CD14-positive monocyte (primary cell): Measurements from ENCODE around the gene LANCL1. TPM values are rescaled to one million over a fixed set of nuclear protein-coding genes. Genes with fewer than 3 reads are reported as not detected.

Experiments
- DNase-seq, 3 donors: peaks; one replicate each; pipeline ENCODE4 v3.0.0-alpha.2; 2011 to 2022
- H2AFZ ChIP-seq: 2 replicates; pipeline ENCODE4 v1.6.0; 2012; ENCODE audit warnings: mild to moderate bottlenecking, low read depth, low read length, inconsistent platforms; ENCODE audit not compliant: insufficient read depth, poor library complexity, severe bottlenecking
- H3K27ac ChIP-seq, 2 donors: 1 replicate in 1 of 2; 2 replicates in 1 of 2; pipeline ENCODE4 v1.5.1; 2012 to 2013; ENCODE audit warnings: low read length in 2 of 2, control low read depth in 1 of 2, inconsistent platforms in 1 of 2, low read depth in 1 of 2, mild to moderate bottlenecking in 1 of 2
- H3K27me3 ChIP-seq, 2 donors: one replicate each; pipeline versions ENCODE4 v1.6.0 to v1.6.1; 2011 to 2013; ENCODE audit warnings: low read length in 2 of 2; ENCODE audit not compliant: control insufficient read depth in 2 of 2, insufficient read depth in 2 of 2
- H3K36me3 ChIP-seq, 2 donors: replicated peaks in 1 of 2; 1 replicate in 1 of 2; 2 replicates in 1 of 2; pipeline versions ENCODE4 v1.5.1 to v1.6.1; 2012 to 2013; ENCODE audit warnings: low read length in 2 of 2, control low read depth in 1 of 2, inconsistent platforms in 1 of 2, mild to moderate bottlenecking in 1 of 2; ENCODE audit not compliant: insufficient read depth in 2 of 2, control insufficient read depth in 1 of 2
- H3K4me1 ChIP-seq, 2 donors: 1 replicate in 1 of 2; 2 replicates in 1 of 2; pipeline versions ENCODE4 v1.5.1 to v1.6.1; 2012 to 2013; ENCODE audit warnings: low read length in 2 of 2, control low read depth in 1 of 2, inconsistent platforms in 1 of 2, mild to moderate bottlenecking in 1 of 2, moderate library complexity in 1 of 2; ENCODE audit not compliant: insufficient read depth in 2 of 2, control insufficient read depth in 1 of 2
- H3K4me2 ChIP-seq: replicated peaks from 2 replicates; pipeline ENCODE3; 2012; ENCODE audit warnings: low read length, moderate library complexity, mild to moderate bottlenecking; ENCODE audit not compliant: poor library complexity, severe bottlenecking; ENCODE audit errors: extremely low read depth
- H3K4me3 ChIP-seq, 3 experiments: fragments of 200-600 bp in 1 of 3; sonication (generic) in 1 of 3; replicated peaks in 1 of 3; 1 replicate in 2 of 3; 2 replicates in 1 of 3; pipeline ENCODE4 v1.5.1; 2011 to 2013; ENCODE audit warnings: low read length in 3 of 3, mild to moderate bottlenecking in 3 of 3, control low read depth in 2 of 3, low read depth in 2 of 3, inconsistent platforms in 1 of 3, moderate library complexity in 1 of 3
- H3K79me2 ChIP-seq: 2 replicates; pipeline ENCODE4 v1.6.0; 2012; ENCODE audit warnings: mild to moderate bottlenecking, control low read depth, inconsistent platforms, low read length, moderate library complexity; ENCODE audit not compliant: insufficient read depth
- H3K9ac ChIP-seq: 2 replicates; pipeline ENCODE4 v1.6.0; 2017; ENCODE audit warnings: low read length, mild to moderate bottlenecking; ENCODE audit not compliant: insufficient read depth, poor library complexity, severe bottlenecking
- H3K9me3 ChIP-seq, 2 donors: replicated peaks in 1 of 2; 1 replicate in 1 of 2; 2 replicates in 1 of 2; pipeline versions ENCODE4 v1.5.1 to v1.6.1; 2012 to 2013; ENCODE audit warnings: low read length in 2 of 2, control low read depth in 1 of 2; ENCODE audit not compliant: control insufficient read depth in 1 of 2, insufficient read depth in 1 of 2
- H4K20me1 ChIP-seq: 2 replicates; pipeline ENCODE4 v1.6.0; 2012; ENCODE audit warnings: mild to moderate bottlenecking, low read length, control low read depth, moderate library complexity; ENCODE audit not compliant: insufficient read depth
- H3K27ac Mint-ChIP-seq, 7 donors: one replicate each; pipeline ENCODE4 v1.8.0; 2020; ENCODE audit warnings: mild to moderate bottlenecking in 7 of 7, mixed read lengths in 7 of 7, moderate library complexity in 6 of 7, inconsistent platforms in 2 of 7
- H3K27me3 Mint-ChIP-seq, 3 donors: one replicate each; pipeline ENCODE4 v1.8.0; 2021 to 2022; ENCODE audit warnings: low read depth in 3 of 3, mild to moderate bottlenecking in 3 of 3, mixed read lengths in 3 of 3, moderate library complexity in 3 of 3, inconsistent platforms in 1 of 3
- H3K36me3 Mint-ChIP-seq, 2 donors: one replicate each; pipeline ENCODE4 v1.8.0; 2020; ENCODE audit warnings: mixed read lengths in 2 of 2, inconsistent platforms in 1 of 2, mild to moderate bottlenecking in 1 of 2
- H3K4me1 Mint-ChIP-seq: one replicate; pipeline ENCODE4 v1.8.0; 2020; ENCODE audit warnings: mild to moderate bottlenecking, mixed read lengths
- H3K4me3 Mint-ChIP-seq, 2 donors: one replicate each; pipeline ENCODE4 v1.8.0; 2020; ENCODE audit warnings: mild to moderate bottlenecking in 2 of 2, mixed read lengths in 2 of 2, moderate library complexity in 1 of 2
- H3K9me3 Mint-ChIP-seq, 7 donors: one replicate each; pipeline ENCODE4 v1.8.0; 2020 to 2022; ENCODE audit warnings: mixed read lengths in 7 of 7, mild to moderate bottlenecking in 6 of 7, moderate library complexity in 6 of 7, inconsistent platforms in 2 of 7
- WGBS: methylation state at CpG from one replicate; pipeline ENCODE4 v1.1.5; 2013; ENCODE audit warnings: missing lambda C conversion rate; ENCODE audit not compliant: insufficient coverage; 5-methylcytosine and 5-hydroxymethylcytosine counted together
- intact Hi-C, 2 donors: fragments of 100-400 bp; cut with micrococcal nuclease; formaldehyde crosslinking; loops; one replicate each; pipeline versions ENCODE4 v1.15.0 to v1.15.1; 2023
- polyA plus RNA-seq, 3 donors: library from polyadenylated mRNA; depleted of rRNA in 1 of 3; unstranded in 2 of 3; stranded (reverse) in 1 of 3; fragments of 300-500 nt in 2 of 3; fragments of >200 nt in 1 of 3; fragmentation: Illumina TruSeq in 2 of 3; gene quantifications; 1 replicate in 2 of 3; 2 replicates in 1 of 3; pipeline ENCODE4 v1.2.3, GENCODE V29; 2012 to 2021
- TF ChIP-seq, protein P1 (sequence below): fragments of 200-600 bp; IDR thresholded peaks from one replicate; pipeline ENCODE4 v1.8.0; 2022; ENCODE audit warnings: antibody characterized with exemption, mild to moderate bottlenecking

LANCL1 gene
- polyA plus RNA-seq, 3 donors, result 4.8 to 11.1 (median 6.1) TPM

- Histone ChIP-seq H3K4me1 (peaks cover 5 to 11% of the 10 kb centered on the region in 2 donors), H3K27me3 (no peaks in the 10 kb centered on the region), H3K79me2 (no peaks in the 10 kb centered on the region), H3K4me2 (no peak overlapping the region), H3K27ac (no peak overlapping the region), H3K9me3 (peaks cover 3 to 4% of the 10 kb centered on the region in 2 donors), H3K4me3 (no peak overlapping the region), H2AFZ (peak overlapping the region; percentile 14), H3K36me3 (no peaks in the 10 kb centered on the region), H4K20me1 (no peaks in the 10 kb centered on the region), H3K9ac (no peak overlapping the region)
- Mint-ChIP-seq H3K4me3 (no peak overlapping the region), H3K36me3 (no peaks in the 10 kb centered on the region), H3K27me3 (peaks cover 0 to 2% (median 0%) of the 10 kb centered on the region in 3 donors), H3K27ac (no peak overlapping the region), H3K4me1 (peaks cover 16% of the 10 kb centered on the region), H3K9me3 (peaks cover 8 to 17% (median 12%) of the 10 kb centered on the region in 7 donors)
- intact Hi-C loops, result no loop called here
- no peak for DNase-seq
- TF ChIP-seq, protein P1, sequence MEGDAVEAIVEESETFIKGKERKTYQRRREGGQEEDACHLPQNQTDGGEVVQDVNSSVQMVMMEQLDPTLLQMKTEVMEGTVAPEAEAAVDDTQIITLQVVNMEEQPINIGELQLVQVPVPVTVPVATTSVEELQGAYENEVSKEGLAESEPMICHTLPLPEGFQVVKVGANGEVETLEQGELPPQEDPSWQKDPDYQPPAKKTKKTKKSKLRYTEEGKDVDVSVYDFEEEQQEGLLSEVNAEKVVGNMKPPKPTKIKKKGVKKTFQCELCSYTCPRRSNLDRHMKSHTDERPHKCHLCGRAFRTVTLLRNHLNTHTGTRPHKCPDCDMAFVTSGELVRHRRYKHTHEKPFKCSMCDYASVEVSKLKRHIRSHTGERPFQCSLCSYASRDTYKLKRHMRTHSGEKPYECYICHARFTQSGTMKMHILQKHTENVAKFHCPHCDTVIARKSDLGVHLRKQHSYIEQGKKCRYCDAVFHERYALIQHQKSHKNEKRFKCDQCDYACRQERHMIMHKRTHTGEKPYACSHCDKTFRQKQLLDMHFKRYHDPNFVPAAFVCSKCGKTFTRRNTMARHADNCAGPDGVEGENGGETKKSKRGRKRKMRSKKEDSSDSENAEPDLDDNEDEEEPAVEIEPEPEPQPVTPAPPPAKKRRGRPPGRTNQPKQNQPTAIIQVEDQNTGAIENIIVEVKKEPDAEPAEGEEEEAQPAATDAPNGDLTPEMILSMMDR, result no peak
- 100% methylated on average over 1 of the region's 2 CpGs for WGBS
These were observed 4.2 kb upstream of the LANCL1 start for GRCh38 chr2:210480764-210481163.

DNA sequence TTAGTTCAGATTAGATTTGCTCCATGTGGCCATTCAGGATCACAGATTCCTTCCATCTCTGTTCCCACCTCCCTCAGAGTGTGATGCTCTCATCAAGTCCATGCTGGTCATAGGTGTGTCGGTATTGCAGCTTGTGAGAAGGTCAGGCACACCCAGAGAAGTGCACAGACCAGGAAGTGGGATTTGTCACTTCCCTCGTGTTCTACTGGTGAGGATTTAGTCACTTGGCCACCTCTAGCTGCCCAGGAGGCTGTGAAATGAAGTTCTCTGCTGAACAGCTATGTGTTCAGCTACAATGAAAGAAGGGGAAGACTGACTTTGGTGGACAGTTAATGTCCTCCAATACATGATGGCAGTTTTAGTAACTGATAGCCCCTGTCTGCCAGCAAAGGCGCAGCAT, 3.5 kb upstream of the LANCL1 start:
- Histone ChIP-seq H3K9ac (no peak overlapping the region), H3K9me3 (peaks cover 3 to 4% of the 10 kb centered on the region in 2 donors), H3K36me3 (no peaks in the 10 kb centered on the region), H4K20me1 (no peaks in the 10 kb centered on the region), H3K4me3 (no peak overlapping the region), H3K27ac (no peak overlapping the region), H2AFZ (peak overlapping the region; percentile 21), H3K27me3 (no peaks in the 10 kb centered on the region), H3K4me1 (peaks cover 6 to 16% of the 10 kb centered on the region in 2 donors), H3K4me2 (no peak overlapping the region), H3K79me2 (no peaks in the 10 kb centered on the region)
- H3K27me3 Mint-ChIP-seq, result peaks cover 0 to 2% (median 0%) of the 10 kb centered on the region in 3 donors
- TF ChIP-seq, protein P1, result no peak
- peaks cover 20% of the 10 kb centered on the region for H3K4me1 Mint-ChIP-seq
- no peak for DNase-seq
- H3K9me3 Mint-ChIP-seq, result peaks cover 8 to 17% (median 12%) of the 10 kb centered on the region in 7 donors
- H3K27ac Mint-ChIP-seq, result no peak overlapping the region
- no peaks in the 10 kb centered on the region for H3K36me3 Mint-ChIP-seq
- intact Hi-C loops, result no loop called here
- 31% methylated on average over 2 of the region's 3 CpGs for WGBS
- H3K4me3 Mint-ChIP-seq, result no peak overlapping the region
